GM18499 (cell line): ENCODE data around the gene ARHGAP35.
"Not testable (repeated sequence)": the region's sequence is repeated elsewhere in the genome, so short reads cannot be mapped to it uniquely, and the experiment has no call there.

Source experiments
- ATAC-seq: cut with Tn5 transposase; IDR thresholded peaks from one replicate; pipeline ENCODE4 v1.9.1; 2021; ENCODE audit warnings: moderate number of reproducible peaks; ENCODE audit not compliant: insufficient read depth, unreplicated experiment

ARHGAP35 gene

GRCh38 chr19:46841458-46842083 is 19.2 kb upstream of the ARHGAP35 start:
- ATAC-seq = no peak

- no peak for ATAC-seq
Measured at GRCh38 chr19:46842791-46843190, 18.0 kb upstream of the ARHGAP35 start.

- ATAC-seq = no peak
Measured at GRCh38 chr19:46844067-46844489, 16.7 kb upstream of the ARHGAP35 start.

GRCh38 chr19:46845959-46846459 is 14.8 kb upstream of the ARHGAP35 start:
- ATAC-seq = no peak

GRCh38 chr19:46847528-46847927 is 13.3 kb upstream of the ARHGAP35 start:
- ATAC-seq = no peak

- ATAC-seq = no peak
Measured at GRCh38 chr19:46848389-46848788, 12.4 kb upstream of the ARHGAP35 start.

- no peak for ATAC-seq
Measured at GRCh38 chr19:46849610-46850009, 11.2 kb upstream of the ARHGAP35 start.

GRCh38 chr19:46850228-46851203 is 10.3 kb upstream of the ARHGAP35 start, which contains the start of gene AP2S1:
AP2S1 (minus strand) TSS chr19:46850846; CDS start chr19:46850766, 80 bp downstream.
- ATAC-seq = peak; percentile 67

- no peak for ATAC-seq
Measured at GRCh38 chr19:46852830-46853229, 8.0 kb upstream of the ARHGAP35 start.

- ATAC-seq = not testable (repeated sequence)
Measured at GRCh38 chr19:46854698-46855097, 6.1 kb upstream of the ARHGAP35 start.

- no peak for ATAC-seq
Measured at GRCh38 chr19:46856062-46857022, 4.5 kb upstream of the ARHGAP35 start.

GRCh38 chr19:46859637-46860124 is 1.1 kb upstream of the ARHGAP35 start:
- no peak for ATAC-seq

GRCh38 chr19:46860125-46860845 is 512 bp upstream of the ARHGAP35 start:
- ATAC-seq = no peak

GRCh38 chr19:46861691-46862502 is 1.1 kb downstream of the ARHGAP35 start:
- no peak for ATAC-seq

- ATAC-seq = no peak
Measured at GRCh38 chr19:46862503-46862834, 1.7 kb downstream of the ARHGAP35 start.

- no peak for ATAC-seq
Measured at GRCh38 chr19:46862974-46863632, 2.3 kb downstream of the ARHGAP35 start.

GRCh38 chr19:46863818-46864629 is 3.2 kb downstream of the ARHGAP35 start:
- ATAC-seq = no peak
